ENCODE results near the gene RMI2. TPM values are rescaled to one million over a fixed set of nuclear protein-coding genes. Genes with fewer than 3 reads are reported as not detected.
"Not testable (repeated sequence)": the region's sequence is repeated elsewhere in the genome, so short reads cannot be mapped to it uniquely, and the experiment has no call there.

RMI2 gene
- 10 to 100 TPM; 53.5 to 55.1 TPM for total RNA-seq

DNA sequence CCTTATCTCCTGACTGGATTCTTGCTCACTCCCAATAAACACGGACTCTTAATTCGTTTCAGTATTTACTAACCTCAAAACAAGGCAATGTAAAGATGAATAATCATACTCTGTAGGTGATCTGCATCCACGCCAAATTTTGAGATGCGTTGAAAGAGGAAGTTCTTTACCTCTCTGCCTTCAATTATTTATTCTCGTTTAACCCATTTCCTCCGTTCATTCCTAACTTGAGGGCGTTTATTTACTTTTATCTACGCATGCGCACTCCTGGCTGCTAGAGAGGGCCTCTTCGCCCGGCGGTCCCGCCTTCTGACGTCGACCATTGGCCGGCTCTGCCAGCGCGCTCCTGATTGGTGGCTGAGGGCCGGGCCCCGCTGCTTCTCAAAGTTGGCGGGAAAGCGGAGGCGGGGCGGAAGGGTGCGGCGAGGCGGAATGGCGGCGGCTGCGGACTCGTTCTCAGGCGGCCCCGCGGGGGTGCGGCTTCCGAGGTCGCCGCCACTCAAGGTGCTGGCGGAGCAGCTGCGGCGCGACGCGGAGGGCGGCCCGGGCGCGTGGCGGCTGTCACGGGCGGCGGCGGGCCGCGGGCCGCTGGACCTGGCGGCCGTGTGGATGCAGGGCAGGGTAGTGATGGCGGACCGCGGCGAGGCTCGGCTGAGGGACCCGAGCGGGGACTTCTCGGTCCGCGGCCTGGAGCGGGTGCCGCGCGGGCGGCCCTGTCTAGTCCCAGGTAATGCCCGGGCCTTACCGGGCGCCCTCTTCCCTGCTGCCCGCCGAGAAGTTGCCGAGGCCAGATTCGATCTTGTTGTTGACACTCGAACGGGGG is at the start of gene RMI2:
TSS of gene RMI2 (plus strand) at position 420 of the 823 bp plus-strand sequence. CDS start at position 433, 13 bp downstream.
- POLR2A ChIA-PET = no interaction called here
- H3K4me1 Mint-ChIP-seq = peaks cover 65% of the 10 kb centered on the region
- H3K4me3 Mint-ChIP-seq = peak within 1 kb of the TSS; percentile 94

DNA sequence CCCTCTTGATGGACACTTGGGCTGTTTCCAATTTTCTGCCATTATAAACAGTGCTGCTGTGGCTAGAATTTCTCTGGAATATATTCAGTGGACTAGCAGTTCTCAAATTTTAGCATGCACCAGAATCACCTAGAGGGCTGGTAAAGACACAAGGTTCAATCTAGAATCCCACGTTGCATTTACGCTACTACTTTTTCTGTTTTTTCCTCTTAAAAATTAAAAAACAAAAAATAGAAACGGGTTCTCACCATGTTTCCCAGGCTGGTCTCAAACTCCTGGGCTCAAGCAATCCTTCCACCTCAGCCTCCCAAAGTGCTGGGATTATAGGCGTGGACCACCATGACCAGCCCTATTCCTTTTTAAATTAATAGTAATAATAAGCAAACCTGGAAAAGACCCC is 49.6 kb upstream of the RMI2 start:
- ChIA-PET POLR2A (no interaction called here), CTCF (no interaction called here)
- H3K4me1 Mint-ChIP-seq = peaks cover 69% of the 10 kb centered on the region
- no peaks in the 10 kb centered on the region for H3K9me3 Mint-ChIP-seq
- no peak for DNase-seq
- no peaks in the 10 kb centered on the region for H3K36me3 Mint-ChIP-seq (ENCODE audit: low read depth)
- peaks cover 2% of the 10 kb centered on the region for H3K27me3 Mint-ChIP-seq
- no peak overlapping the region for H3K4me3 Mint-ChIP-seq
- peak overlapping the region; percentile 94 for H3K27ac Mint-ChIP-seq

More for the DNA sequence above, at the start of gene RMI2:
- Mint-ChIP-seq H3K9me3 (no peaks in the 10 kb centered on the region), H3K36me3 (ENCODE audit: low read depth) (peaks cover 38% of the 10 kb centered on the region), H3K27me3 (no peaks in the 10 kb centered on the region), H3K27ac (peak within 1 kb of the TSS; percentile 90)
- CTCF ChIA-PET = interaction anchor here (0.6 to 2.2 kb wide), 3 partner anchors 10 to 89 kb away, joined by 3 to 9 read pairs (median 5); partner anchors contain the start of gene SOCS1
- peak; percentile 99 for DNase-seq

DNA sequence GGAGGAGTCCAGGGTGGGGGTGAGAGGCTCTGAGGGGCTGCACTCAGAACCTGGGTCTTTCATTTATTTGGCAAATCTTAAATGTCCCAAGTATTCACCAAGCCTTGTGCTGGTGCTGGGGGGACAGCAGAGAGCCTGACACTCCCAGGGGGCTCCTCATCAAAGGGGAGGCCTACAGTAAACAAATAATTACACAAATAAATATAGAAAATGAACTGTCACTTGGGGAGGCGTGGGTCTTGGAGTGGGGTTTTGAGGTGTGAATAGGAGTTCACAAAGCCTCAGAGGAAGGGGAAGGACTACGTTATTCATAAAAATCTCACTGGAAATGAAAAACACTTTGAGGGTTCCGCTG is 48.9 kb upstream of the RMI2 start:
- no peak overlapping the region for H3K4me3 Mint-ChIP-seq
- CTCF ChIA-PET = interaction anchor here (1.5 to 4.6 kb wide), 4 partner anchors 14 to 333 kb away, joined by 3 to 28 read pairs (median 12); no protein-coding TSS in a partner anchor
- no peaks in the 10 kb centered on the region for H3K9me3 Mint-ChIP-seq
- H3K27ac Mint-ChIP-seq = peak overlapping the region; percentile 94
- POLR2A ChIA-PET = no interaction called here
- no peaks in the 10 kb centered on the region for H3K36me3 Mint-ChIP-seq (ENCODE audit: low read depth)
- peaks cover 71% of the 10 kb centered on the region for H3K4me1 Mint-ChIP-seq
- H3K27me3 Mint-ChIP-seq = peaks cover 2% of the 10 kb centered on the region
- DNase-seq = no peak

DNA sequence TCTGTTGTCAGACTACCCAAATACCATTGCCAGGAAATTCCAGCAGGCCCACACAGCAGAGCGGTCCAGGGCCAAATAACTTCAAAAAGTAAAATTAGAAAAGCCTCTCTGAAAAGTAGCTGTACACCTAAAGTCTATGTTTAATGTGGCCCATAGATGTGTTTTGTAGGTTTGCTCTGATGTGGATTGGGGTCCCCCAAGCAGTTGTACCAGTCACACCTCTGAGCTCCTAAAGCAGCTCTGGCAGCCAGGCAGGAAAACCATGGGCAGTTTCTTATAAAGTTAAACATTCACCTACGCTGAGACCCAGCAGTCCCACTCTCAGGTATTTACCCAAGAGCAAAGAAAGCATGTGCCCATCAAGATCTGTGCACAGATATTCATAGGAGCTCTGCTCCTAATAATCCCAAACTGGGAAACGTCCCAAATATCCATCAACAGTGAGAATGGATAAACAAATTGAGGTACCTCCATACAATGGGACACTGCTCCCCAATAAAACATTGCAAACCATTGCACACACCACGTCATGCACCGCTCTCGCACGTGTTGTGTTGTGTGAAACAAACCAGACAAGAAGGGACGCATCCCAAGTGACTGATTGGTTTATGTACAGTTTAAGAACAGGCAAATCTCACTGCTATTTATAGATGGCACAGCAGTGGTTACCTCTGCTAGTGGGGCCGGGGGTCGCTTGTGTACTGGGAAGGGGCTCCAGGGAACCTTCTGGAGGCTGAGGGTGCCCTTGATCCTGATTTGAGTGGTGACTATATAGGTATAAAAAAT is 48.4 kb upstream of the RMI2 start:
- H3K9me3 Mint-ChIP-seq = no peaks in the 10 kb centered on the region
- CTCF ChIA-PET = interaction anchor here (1.0 to 4.6 kb wide), 6 partner anchors 13 to 333 kb away, joined by 3 to 28 read pairs (median 4); no protein-coding TSS in a partner anchor
- DNase-seq = peak; percentile 19
- peaks cover 72% of the 10 kb centered on the region for H3K4me1 Mint-ChIP-seq
- H3K36me3 Mint-ChIP-seq (ENCODE audit: low read depth) = no peaks in the 10 kb centered on the region
- H3K27me3 Mint-ChIP-seq = peaks cover 2% of the 10 kb centered on the region
- peak overlapping the region; percentile 94 for H3K27ac Mint-ChIP-seq
- peak overlapping the region; percentile 51 for H3K4me3 Mint-ChIP-seq
- POLR2A ChIA-PET = interaction anchor here (0.5 kb wide), 1 partner anchor 16 kb away, joined by 10 read pairs; no protein-coding TSS in a partner anchor

DNA sequence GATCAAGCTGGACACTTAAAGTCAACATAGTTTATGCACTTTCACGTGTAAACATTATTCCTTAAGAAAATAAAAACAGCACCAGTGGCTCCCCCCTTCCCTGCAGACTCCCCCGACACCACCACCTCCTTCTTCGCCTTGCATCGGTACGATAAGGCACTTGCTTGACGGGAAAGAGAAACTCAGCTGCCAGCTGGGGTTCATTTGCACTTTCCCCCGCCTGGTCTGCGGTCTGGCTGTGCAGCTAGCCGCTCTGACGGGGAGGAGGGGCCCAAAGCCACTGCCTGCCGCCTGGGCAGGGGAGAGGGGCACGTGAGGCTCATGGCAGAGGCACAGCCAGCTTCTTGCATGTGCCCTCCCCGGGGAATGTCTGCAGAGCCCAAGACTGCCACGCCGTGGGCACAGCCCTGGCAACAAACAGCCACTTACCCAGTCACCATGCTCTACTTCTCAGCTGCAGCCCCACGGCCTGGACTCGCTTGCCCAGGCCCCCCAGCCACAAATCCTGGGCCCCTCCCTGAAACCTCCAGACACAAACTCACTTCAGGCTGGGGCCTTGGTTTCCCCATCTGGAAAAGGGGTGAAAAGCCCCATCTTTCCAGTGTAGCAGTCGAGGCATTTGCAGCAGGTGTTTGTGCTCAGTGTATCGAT is 47.6 kb upstream of the RMI2 start:
- DNase-seq = peak; percentile 90
- POLR2A ChIA-PET = interaction anchor here (0.5 to 1.2 kb wide), 2 partner anchors 11 to 16 kb away, joined by 3 to 10 read pairs; no protein-coding TSS in a partner anchor
- Mint-ChIP-seq H3K9me3 (no peaks in the 10 kb centered on the region), H3K36me3 (ENCODE audit: low read depth) (no peaks in the 10 kb centered on the region), H3K27ac (peak overlapping the region; percentile 94), H3K4me3 (peak overlapping the region; percentile 51), H3K4me1 (peaks cover 77% of the 10 kb centered on the region), H3K27me3 (peaks cover 2% of the 10 kb centered on the region)
- CTCF ChIA-PET = interaction anchor here (0.7 to 4.6 kb wide), 9 partner anchors 9 to 334 kb away, joined by 3 to 28 read pairs (median 4); no protein-coding TSS in a partner anchor

DNA sequence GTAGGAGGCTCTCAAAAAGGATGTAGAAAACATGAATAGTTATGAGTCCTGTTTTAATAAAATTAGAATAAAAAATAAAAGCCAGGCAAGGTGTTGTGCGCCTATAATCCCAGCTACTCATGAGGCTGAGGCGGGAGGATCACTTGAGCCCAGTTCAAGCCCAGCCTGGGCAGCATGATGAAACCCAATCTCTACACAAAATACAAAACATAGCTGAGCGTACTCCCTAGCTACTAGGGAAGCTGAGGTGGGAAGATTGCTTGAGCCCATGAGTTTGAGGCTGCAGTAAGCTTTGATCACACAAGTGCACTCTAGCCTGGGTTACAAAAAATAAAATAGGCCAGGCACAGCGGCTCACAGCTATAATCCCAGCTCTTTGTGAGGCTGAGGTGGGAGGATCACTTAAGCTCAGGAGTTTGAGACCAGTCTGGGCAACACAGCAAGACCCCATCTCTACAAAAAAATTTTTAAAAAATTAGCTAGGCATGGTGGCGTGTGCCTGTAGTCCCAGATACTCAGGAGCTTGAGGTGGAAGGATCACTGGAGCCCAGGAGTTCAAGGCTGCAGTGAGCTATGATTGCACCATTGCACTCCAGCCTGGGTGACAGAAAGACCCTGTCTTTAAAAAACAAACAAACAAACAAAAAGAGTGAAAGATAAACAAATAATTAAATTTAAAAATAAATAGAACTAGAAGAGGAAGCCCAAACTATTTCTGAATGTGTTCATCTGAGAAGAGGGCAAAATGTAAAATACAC is 46.9 kb upstream of the RMI2 start:
- H3K36me3 Mint-ChIP-seq (ENCODE audit: low read depth) = no peaks in the 10 kb centered on the region
- H3K27me3 Mint-ChIP-seq = peaks cover 2% of the 10 kb centered on the region
- no peak for DNase-seq
- H3K4me1 Mint-ChIP-seq = peaks cover 76% of the 10 kb centered on the region
- CTCF ChIA-PET = interaction anchor here (0.6 to 4.6 kb wide), 9 partner anchors 9 to 420 kb away, joined by 3 to 28 read pairs (median 4); no protein-coding TSS in a partner anchor
- no peaks in the 10 kb centered on the region for H3K9me3 Mint-ChIP-seq
- POLR2A ChIA-PET = interaction anchor here (1.2 kb wide), 1 partner anchor 11 kb away, joined by 3 read pairs; no protein-coding TSS in a partner anchor
- H3K4me3 Mint-ChIP-seq = peak overlapping the region; percentile 51
- peak overlapping the region; percentile 94 for H3K27ac Mint-ChIP-seq

DNA sequence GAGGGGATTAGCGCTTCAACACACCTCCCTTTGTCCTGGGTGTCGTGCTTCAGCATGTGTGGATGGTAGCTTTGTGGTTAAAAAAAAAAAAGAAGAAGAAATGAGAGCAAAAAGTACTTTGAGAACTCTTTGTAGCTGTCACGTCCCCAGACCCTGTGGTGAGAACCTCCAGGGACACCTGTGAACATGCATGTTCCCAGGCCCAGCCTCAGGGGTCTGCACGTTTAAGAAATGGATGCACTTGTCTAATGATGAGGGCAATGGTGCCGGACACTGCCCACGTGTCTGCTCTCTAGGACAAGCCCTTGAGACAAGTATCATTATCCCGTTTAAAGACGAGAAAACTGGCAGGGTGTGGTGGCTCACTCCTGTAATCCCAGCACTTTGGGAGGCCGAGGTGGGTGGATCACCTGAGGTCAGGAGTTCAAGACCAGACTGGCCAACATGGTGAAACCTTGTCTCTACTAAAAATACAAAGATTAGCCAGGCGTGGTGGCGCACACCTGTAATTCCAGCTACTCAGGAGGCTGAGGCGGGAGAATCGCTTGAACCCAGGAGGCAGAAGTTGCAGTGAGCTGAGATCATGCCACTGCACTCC is 46.2 kb upstream of the RMI2 start:
- CTCF ChIA-PET = interaction anchor here (0.9 to 4.6 kb wide), 5 partner anchors 11 to 420 kb away, joined by 3 to 28 read pairs (median 3); no protein-coding TSS in a partner anchor
- H3K36me3 Mint-ChIP-seq (ENCODE audit: low read depth); POLR2A ChIA-PET; H3K9me3 Mint-ChIP-seq; H3K4me3 Mint-ChIP-seq; H3K27me3 Mint-ChIP-seq: not testable (repeated sequence)
- peaks cover 71% of the 10 kb centered on the region for H3K4me1 Mint-ChIP-seq
- DNase-seq = peak; percentile 36
- H3K27ac Mint-ChIP-seq = peak overlapping the region; percentile 71

DNA sequence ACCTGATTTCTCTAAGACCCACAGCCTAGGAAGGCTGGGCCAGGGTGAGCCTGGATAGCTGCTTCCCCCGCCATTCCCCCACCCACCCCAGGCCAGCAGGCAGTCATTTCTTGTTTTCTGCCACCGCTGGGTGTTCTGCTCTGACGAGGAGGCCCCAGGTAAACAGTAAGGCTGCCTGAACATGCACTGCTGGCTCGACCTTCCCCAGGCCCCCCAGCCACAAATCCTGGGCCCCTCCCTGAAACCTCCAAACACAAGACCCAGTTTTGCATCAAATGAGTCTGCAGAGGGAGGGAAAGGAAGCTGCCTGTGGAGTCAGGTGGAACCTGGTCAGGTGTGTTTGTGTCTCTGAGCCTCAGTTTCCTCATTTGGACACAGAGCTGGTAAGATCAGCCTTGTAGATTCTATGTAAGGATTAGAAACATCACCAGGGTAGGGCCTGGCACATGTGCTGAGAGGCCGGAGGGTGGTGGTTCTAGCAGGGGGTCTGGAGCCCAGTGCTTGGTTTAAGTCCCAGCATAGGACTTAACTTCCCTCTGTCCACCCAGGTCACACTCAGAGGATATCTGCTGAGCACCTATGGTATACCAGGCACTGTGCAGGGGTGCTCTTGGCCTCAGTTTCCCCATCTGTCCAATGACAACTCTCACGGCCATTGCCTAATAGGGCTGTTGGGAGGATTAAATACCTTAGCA is 45.2 kb upstream of the RMI2 start:
- POLR2A ChIA-PET = no interaction called here

DNA sequence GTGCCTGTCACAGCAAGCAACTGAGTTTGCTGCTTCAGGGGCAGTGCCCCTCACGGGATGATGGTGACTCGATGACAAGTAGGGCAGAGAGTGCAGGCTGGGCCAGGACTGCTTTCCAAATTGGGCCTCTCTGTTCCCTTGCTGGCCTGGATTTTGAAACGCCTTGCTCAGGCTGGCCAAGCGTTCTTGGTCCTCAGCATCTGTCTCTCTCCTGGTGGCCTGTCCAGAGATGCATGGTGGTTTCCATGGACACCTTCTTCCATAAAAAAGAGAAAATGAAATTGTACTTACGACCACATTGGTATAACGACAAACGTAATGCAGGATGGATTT is 44.7 kb upstream of the RMI2 start:
- no peak overlapping the region for H3K4me3 Mint-ChIP-seq
- CTCF ChIA-PET = interaction anchor here (4.6 kb wide), 1 partner anchor 10 kb away, joined by 28 read pairs; no protein-coding TSS in a partner anchor
- no peak overlapping the region for H3K27ac Mint-ChIP-seq
- POLR2A ChIA-PET = no interaction called here
- DNase-seq = no peak
- H3K4me1 Mint-ChIP-seq = peaks cover 58% of the 10 kb centered on the region
- no peaks in the 10 kb centered on the region for H3K36me3 Mint-ChIP-seq (ENCODE audit: low read depth)
- no peaks in the 10 kb centered on the region for H3K27me3 Mint-ChIP-seq
- no peaks in the 10 kb centered on the region for H3K9me3 Mint-ChIP-seq

More for the DNA sequence above, 45.2 kb upstream of the RMI2 start:
- no peak overlapping the region for H3K4me3 Mint-ChIP-seq
- H3K27me3 Mint-ChIP-seq = no peaks in the 10 kb centered on the region
- peak overlapping the region; percentile 54 for H3K27ac Mint-ChIP-seq
- no peaks in the 10 kb centered on the region for H3K36me3 Mint-ChIP-seq (ENCODE audit: low read depth)
- H3K4me1 Mint-ChIP-seq = peaks cover 63% of the 10 kb centered on the region
- no peaks in the 10 kb centered on the region for H3K9me3 Mint-ChIP-seq
- DNase-seq = no peak
- CTCF ChIA-PET = interaction anchor here (4.6 kb wide), 1 partner anchor 10 kb away, joined by 28 read pairs; no protein-coding TSS in a partner anchor

DNA sequence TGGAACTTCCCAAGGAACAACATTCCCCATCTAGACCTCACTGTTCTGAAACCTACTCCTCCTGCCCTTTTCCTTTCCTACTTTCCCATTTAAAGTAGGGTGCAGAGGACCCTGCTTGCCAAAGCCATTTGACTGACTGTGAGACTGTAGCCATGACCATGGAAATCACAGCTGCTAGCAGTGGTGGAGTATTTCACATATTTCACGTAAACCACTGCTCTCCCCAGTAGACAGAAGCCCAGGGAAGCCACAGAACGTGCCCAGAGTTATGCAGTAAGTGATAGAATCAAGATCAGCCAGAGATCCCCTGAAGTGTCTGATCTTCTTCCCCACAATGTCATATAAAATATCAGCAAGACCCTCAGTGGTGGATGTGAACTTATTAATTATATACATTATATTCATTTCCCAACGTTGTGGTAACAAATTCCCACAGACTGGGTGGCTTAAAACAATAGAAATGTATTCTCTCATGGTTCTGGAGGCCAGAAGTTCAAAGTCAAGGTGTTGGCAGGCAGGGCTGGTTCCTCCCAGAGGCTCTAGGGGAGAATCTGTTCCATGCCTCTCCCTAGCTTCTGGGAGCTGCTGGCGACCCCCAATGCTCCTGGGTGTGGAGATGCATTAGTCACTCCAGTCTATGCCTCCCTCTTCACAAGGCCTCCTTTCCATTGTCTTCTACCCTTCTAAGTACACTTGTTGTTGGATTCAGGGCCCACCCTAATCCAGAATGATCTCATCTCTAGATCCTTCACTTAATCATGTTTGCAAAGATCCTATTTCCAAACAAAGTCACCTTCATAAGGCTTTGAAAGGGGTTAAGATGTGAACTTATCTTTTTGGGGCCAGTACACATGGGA is 43.4 kb upstream of the RMI2 start:
- H3K9me3 Mint-ChIP-seq = peaks cover 2% of the 10 kb centered on the region
- peak overlapping the region; percentile 57 for H3K27ac Mint-ChIP-seq
- H3K27me3 Mint-ChIP-seq = no peaks in the 10 kb centered on the region
- DNase-seq = no peak
- ChIA-PET POLR2A (no interaction called here), CTCF (interaction anchor here (0.7 kb wide), 1 partner anchor 38 kb away, joined by 3 read pairs; no protein-coding TSS in a partner anchor)
- peaks cover 58% of the 10 kb centered on the region for H3K4me1 Mint-ChIP-seq
- no peak overlapping the region for H3K4me3 Mint-ChIP-seq
- H3K36me3 Mint-ChIP-seq (ENCODE audit: low read depth) = no peaks in the 10 kb centered on the region

Data from activated CD4-positive, alpha-beta T cell treated with anti-CD3 and anti-CD28 coated beads, Interleukin-2, amount 10 ng/mL, durations not matched to agents 7 days and 5 days (primary cell).